K562 (cell line): Measurements from ENCODE around the gene FHL5. TPM values are rescaled to one million over a fixed set of nuclear protein-coding genes. Genes with fewer than 3 reads are reported as not detected.

ENCODE experiments used
- ATAC-seq: fragments of 200-7000 bp; cut with Tn5 transposase; 3 replicates; pipeline ENCODE4 v1.9.1; 2020; ENCODE audit warnings: moderate library complexity
- BruUV-seq: library from RNA; stranded (reverse); fragments of 400-500 nt; replicated peaks from 2 replicates; lab custom pipeline; 2021; lab: Mats Ljungman, UMichigan
- CTCF ChIA-PET: fragments of 300-600 bp; formaldehyde crosslinking; extraction: SDS; loops from one replicate; lab custom pipeline; 2021; ENCODE audit warnings: low intra/inter-chr PET ratio; lab: Yijun Ruan, JAX
- POLR2A ChIA-PET: fragments of 300-600, 350-650 bp; sonication (Branson Sonifier 250); formaldehyde crosslinking; extraction: SDS; loops from one replicate; lab custom pipeline; 2021; ENCODE audit warnings: antibody characterized with exemption, inconsistent platforms; lab: Yijun Ruan, JAX
- DNase-seq, 4 experiments: peaks; one replicate each; pipeline versions ENCODE4 v3.0.0 to v3.0.0-alpha.2; 2011 to 2018; ENCODE audit warnings: low spot score in 3 of 4, mixed read lengths in 3 of 4; ENCODE audit errors: extremely low read depth in 1 of 4
- FAIRE-seq: peaks from 2 replicates; lab custom pipeline; 2011; peaks lifted over from hg19 to GRCh38; lab: Jason Lieb, UNC
- H2AFZ ChIP-seq: 2 replicates; pipeline ENCODE4 v1.6.0; 2011; ENCODE audit warnings: low read depth, low read length, control low read depth, inconsistent platforms
- H3K27ac ChIP-seq: fragments of 200-600 bp; 3 replicates; pipeline ENCODE4 v1.8.0; 2011; ENCODE audit warnings: low read depth, mild to moderate bottlenecking, control low read depth, inconsistent platforms, low read length, moderate library complexity, mixed read lengths; ENCODE audit errors: extremely low read depth
- H3K27me3 ChIP-seq, 2 experiments: fragments of 300-600 bp in 1 of 2; 2 replicates in 1 of 2; 3 replicates in 1 of 2; pipeline versions ENCODE4 v1.6.0 to v1.8.0; 2011; ENCODE audit warnings: inconsistent platforms in 2 of 2, low read length in 2 of 2, mild to moderate bottlenecking in 1 of 2, mixed read lengths in 1 of 2, moderate library complexity in 1 of 2; ENCODE audit not compliant: control insufficient read depth in 2 of 2, insufficient read depth in 2 of 2
- H3K36me3 ChIP-seq: fragments of 300-600 bp; 3 replicates; pipeline ENCODE4 v1.8.0; 2011; ENCODE audit warnings: mild to moderate bottlenecking, low read length, inconsistent platforms; ENCODE audit not compliant: control insufficient read depth, insufficient read depth
- H3K4me1 ChIP-seq, 2 experiments: fragments of 200-600 bp in 1 of 2; replicated peaks in 1 of 2; 2 replicates in 1 of 2; 3 replicates in 1 of 2; pipeline versions ENCODE4 v1.5.1 to v1.8.0; 2011; ENCODE audit warnings: inconsistent platforms in 2 of 2, low read length in 2 of 2, mild to moderate bottlenecking in 1 of 2, mixed read lengths in 1 of 2, moderate library complexity in 1 of 2; ENCODE audit not compliant: control insufficient read depth in 2 of 2, insufficient read depth in 2 of 2
- H3K4me2 ChIP-seq: 2 replicates; pipeline ENCODE4 v1.6.1; 2011; ENCODE audit warnings: low read length, control low read depth, inconsistent platforms, mixed read lengths; ENCODE audit not compliant: insufficient read depth
- H3K4me3 ChIP-seq: fragments of 200-600 bp; sonication (generic), shearing (Covaris generic); 2 replicates; pipeline ENCODE4 v1.5.1; 2016; ENCODE audit warnings: control low read depth, inconsistent platforms
- H3K79me2 ChIP-seq: fragments of 200-600 bp; 3 replicates; pipeline ENCODE4 v1.8.0; 2011; ENCODE audit warnings: low read length, inconsistent platforms; ENCODE audit not compliant: control insufficient read depth, insufficient read depth
- H3K9ac ChIP-seq, 2 experiments: 2 replicates each; pipeline versions ENCODE4 v1.6.0 to v1.6.1; 2011; ENCODE audit warnings: low read depth in 2 of 2, low read length in 2 of 2, control low read depth in 1 of 2, inconsistent platforms in 1 of 2, mild to moderate bottlenecking in 1 of 2, mixed read lengths in 1 of 2; ENCODE audit not compliant: insufficient read depth in 1 of 2
- H3K9me1 ChIP-seq: one replicate; pipeline ENCODE4 v1.6.0; 2011; ENCODE audit warnings: inconsistent platforms, mild to moderate bottlenecking, low read length, moderate library complexity; ENCODE audit not compliant: control insufficient read depth, insufficient read depth
- H3K9me3 ChIP-seq: replicated peaks from 2 replicates; pipeline ENCODE4 v1.5.1; 2011; ENCODE audit warnings: low read depth, low read length, inconsistent platforms; ENCODE audit not compliant: control insufficient read depth, insufficient read depth
- H4K20me1 ChIP-seq: replicated peaks from 2 replicates; pipeline ENCODE4 v1.6.1; 2011; ENCODE audit warnings: low read length, inconsistent platforms, mixed read lengths; ENCODE audit not compliant: control insufficient read depth, insufficient read depth
- JUND ChIP-seq, 2 experiments: IDR thresholded peaks; 2 replicates in 1 of 2; 3 replicates in 1 of 2; pipeline ENCODE4 v1.6.1; 2011; ENCODE audit warnings: borderline replicate concordance in 2 of 2, low read depth in 2 of 2, low read length in 2 of 2, improper control_type of control experiment in 1 of 2, missing biosample characterization in 1 of 2, missing genetic modification characterization in 1 of 2, missing genetic modification reagents in 1 of 2
- KLF13 ChIP-seq: fragments of 450-650 bp; IDR thresholded peaks from 2 replicates; pipeline ENCODE4 v1.6.1; 2016; ENCODE audit warnings: missing genetic modification characterization, low read depth, mild to moderate bottlenecking, missing compliant biosample characterization, moderate library complexity, borderline replicate concordance
- MEF2A ChIP-seq: IDR thresholded peaks from 2 replicates; pipeline ENCODE4 v1.6.1; 2011; ENCODE audit warnings: low read depth, mild to moderate bottlenecking, low read length, moderate library complexity; ENCODE audit not compliant: control insufficient read depth
- PRMT5 ChIP-seq: sonication (generic); formaldehyde crosslinking; IDR thresholded peaks from 2 replicates; pipeline ENCODE4 v1.5.0; 2020; ENCODE audit warnings: missing genetic modification reagents
- PURB ChIP-seq: sonication (generic); formaldehyde crosslinking; IDR thresholded peaks from 2 replicates; pipeline ENCODE4 v1.9.0; 2021; ENCODE audit warnings: low read depth, mild to moderate bottlenecking, missing genetic modification reagents
- TFE3 ChIP-seq: fragments of 450-650 bp; formaldehyde crosslinking; IDR thresholded peaks from 2 replicates; pipeline ENCODE4 v1.4.0; 2020; ENCODE audit warnings: mild to moderate bottlenecking, mixed read lengths
- WGBS: fragments of 100-300 bp; shearing (Covaris generic); methylation state at CpG from one replicate; pipeline ENCODE4 v1.1.6; 2016; ENCODE audit warnings: low coverage, mixed read lengths; ENCODE audit not compliant: insufficient coverage; ENCODE audit errors: missing lambda C conversion rate; 5-methylcytosine and 5-hydroxymethylcytosine counted together
- in situ Hi-C: fragments of 300-500 bp; cut with MboI; formaldehyde crosslinking; loops from 4 replicates; pipeline ENCODE4 v1.15.0; 2018; ENCODE audit warnings: inconsistent platforms, mixed read lengths
- intact Hi-C: fragments of 100-400 bp; cut with micrococcal nuclease; formaldehyde crosslinking; loops from 2 replicates; pipeline ENCODE4 v1.14.2; 2022
- polyA plus RNA-seq, 8 experiments: library from polyadenylated mRNA; depleted of rRNA in 4 of 8; stranded (reverse) in 5 of 8; unstranded in 3 of 8; fragments of >200 nt; fragmentation: Nextera tagmentation in 2 of 8; fragmentation: Illumina TruSeq in 1 of 8; extraction: Ambion mirVana in 2 of 8; extraction: Trizol in 1 of 8; gene quantifications; 2 replicates each; pipeline versions ENCODE4 v1.2.1 to v1.2.3, GENCODE V29; 2011 to 2014; ENCODE audit warnings: inconsistent platforms in 1 of 8, missing spikeins in 1 of 8
- total RNA-seq, 7 experiments: library from RNA; depleted of rRNA in 6 of 7; stranded (reverse); fragments of >200 nt in 6 of 7; fragmentation: Illumina TruSeq in 2 of 7; extraction: Trizol in 2 of 7; gene quantifications; 2 replicates each; pipeline versions ENCODE4 v1.2.1 to v1.2.3, GENCODE V29; 2011 to 2021; ENCODE audit warnings: low replicate concordance in 1 of 7

FHL5 gene
- total and polyA plus RNA-seq, 9 of the 15 experiments (the other 6 are each of a cell fraction or from before 2014, with no cell fraction given) = not detected

- H3K9me3 ChIP-seq = no peaks in the 10 kb centered on the region
- BruUV-seq = no TSS peak
- H3K4me2 ChIP-seq = no peak overlapping the region
- no peak overlapping the region for H3K27ac ChIP-seq
- no peak for FAIRE-seq
- ATAC-seq = no peak
- in situ Hi-C loops (no loop called here), intact Hi-C loops (loop anchor here (10.0 kb wide), 1 partner anchor 397 kb away; the partner anchor contains the start of gene KLHL32)
- peaks cover 11% of the 10 kb centered on the region for H3K79me2 ChIP-seq
- H3K4me1 ChIP-seq = no peaks in the 10 kb centered on the region
- 88% methylated on average over 3 of the region's 3 CpGs for WGBS
- ChIA-PET POLR2A (interaction anchor here (1.5 kb wide), 1 partner anchor 24 kb away, joined by 3 read pairs; no protein-coding TSS in a partner anchor), CTCF (no interaction called here)
- H3K27me3 ChIP-seq = no peaks in the 10 kb centered on the region
- no peak overlapping the region for H3K4me3 ChIP-seq
- DNase-seq = no peak
- no peak overlapping the region for H3K9ac ChIP-seq
- H2AFZ ChIP-seq = no peak overlapping the region
- H3K9me1 ChIP-seq = no peaks in the 10 kb centered on the region
- TF ChIP-seq JUND (IDR thresholded peaks at IDR 0.05; ENCODE audit: borderline replicate concordance, low read depth, low read length) = no peak
- no peak for TF ChIP-seq JUND (tag; IDR thresholded peaks at IDR 0.05; ENCODE audit: borderline replicate concordance, low read depth, low read length)
- TF ChIP-seq PRMT5 (CRISPR knock-in tag) = no peak
- peak; percentile 58 for TF ChIP-seq TFE3 (CRISPR knock-in tag)
- no peak for TF ChIP-seq KLF13
- no peak for TF ChIP-seq MEF2A
- TF ChIP-seq PURB (CRISPR knock-in tag) = no peak
- peaks cover 72% of the 10 kb centered on the region for H3K36me3 ChIP-seq
- H4K20me1 ChIP-seq = no peaks in the 10 kb centered on the region
Observed at GRCh38 chr6:96528193-96528592, 34.7 kb upstream of the FHL5 start.
